ENCODE measurements around the gene TRMT44.

DNA sequence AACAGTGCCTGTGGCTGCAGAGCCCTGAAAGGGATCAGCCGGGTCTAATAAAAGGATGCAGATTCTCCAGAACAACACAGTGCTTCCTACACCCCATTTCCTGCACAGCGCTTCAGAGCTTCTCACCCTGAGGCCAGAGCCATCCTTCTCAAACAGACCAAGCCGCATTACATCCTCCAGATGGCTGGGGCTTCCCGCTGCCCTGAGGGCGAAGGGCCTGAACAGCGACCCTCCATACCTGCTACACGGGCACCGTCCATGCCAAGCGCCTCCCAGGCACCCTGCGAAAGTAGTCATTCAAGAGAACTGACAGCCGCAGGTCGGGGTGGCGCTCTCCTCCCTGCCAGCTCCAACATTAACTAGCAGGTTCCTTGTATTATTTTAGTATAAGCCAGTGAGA is 36.6 kb upstream of the TRMT44 start:
- TF ChIP-seq POLR2AphosphoS5 (IDR thresholded peaks at IDR 0.05): no peak
- no peak for TF ChIP-seq POLR2A (IDR thresholded peaks at IDR 0.05)

All from prostate gland (tissue), 1 donor.